Measurements from ENCODE around the gene ERBB4. TPM values are rescaled to one million over a fixed set of nuclear protein-coding genes. Genes with fewer than 3 reads are reported as not detected.

Gene ERBB4
- polyA plus RNA-seq, 1 of the 3 experiments (the other 2 are of a cell fraction), result 0.05 TPM

DNA sequence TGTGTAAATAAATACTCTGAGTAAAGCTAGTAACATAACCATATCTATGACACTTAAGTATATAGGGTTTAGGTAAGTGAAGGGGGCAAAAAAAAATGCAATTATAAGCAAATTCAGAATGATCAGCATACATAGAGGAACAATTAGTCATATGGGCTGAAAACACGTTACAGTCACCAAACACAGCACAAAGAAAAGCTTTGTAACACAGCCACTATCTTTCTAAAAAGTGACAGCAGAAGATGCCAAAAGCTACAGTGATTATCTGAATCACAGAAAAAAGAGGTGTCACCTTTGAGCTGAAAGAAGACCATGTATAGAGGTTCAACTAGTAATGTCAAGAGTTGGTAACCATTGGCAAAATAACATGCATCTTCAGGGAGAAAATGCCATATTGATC, 115.5 kb downstream of the ERBB4 start:
- peaks cover 6% of the 10 kb centered on the region; the same call in 1 of the 2 replicates for H3K9me3 ChIP-seq
- no peak overlapping the region for H3K4me3 ChIP-seq (ENCODE audit: low read depth in 2 of 2, low read length in 1 of 2)
- DNase-seq, result no peak
- POLR2A ChIA-PET, result no interaction called here
- peaks cover 15% of the 10 kb centered on the region for H3F3A ChIP-seq (replicated peaks; ENCODE audit: insufficient read depth)
- H4K20me1 ChIP-seq (ENCODE audit: insufficient read depth), result no peaks in the 10 kb centered on the region
- peaks cover 0 to 4% of the 10 kb centered on the region in 2 experiments for H3K36me3 ChIP-seq (replicated peaks in 1 of 2; ENCODE audit: control insufficient read depth in 1 of 2, insufficient read depth in 2 of 2, low read length in 1 of 2)
- H2AFZ ChIP-seq (ENCODE audit: low read depth), result no peak overlapping the region
- no peak overlapping the region for H3K4me2 ChIP-seq
- peaks cover 0 to 16% of the 10 kb centered on the region in 2 experiments; a peak in 1 of 4 replicates for H3K4me1 ChIP-seq (ENCODE audit: control insufficient read depth in 1 of 2, insufficient read depth in 2 of 2, low read depth in 1 of 2, low read length in 1 of 2)
- no peaks in the 10 kb centered on the region for H3K27me3 ChIP-seq (ENCODE audit: insufficient read depth)
- 24% methylated on average over 1 of the region's 1 CpG for WGBS (ENCODE audit: low lambda C conversion rate)
- H3K9me2 ChIP-seq, result no peaks in the 10 kb centered on the region
- peak overlapping the region in 1 of 2 experiments; percentile 86; a peak in 2 of 4 replicates for H3K27ac ChIP-seq (ENCODE audit: low read depth in 2 of 2, low read length in 1 of 2)
- no peaks in the 10 kb centered on the region for H3K79me2 ChIP-seq (ENCODE audit: insufficient read depth)
- CTCF ChIA-PET, result interaction anchor here (0.5 to 1.5 kb wide), 3 partner anchors 10 to 235 kb away, joined by 3 read pairs; no protein-coding TSS in a partner anchor
- TF ChIP-seq ZBTB33 (IDR thresholded peaks at IDR 0.05; ENCODE audit: borderline replicate concordance, low read depth) (no peak), MXI1 (IDR thresholded peaks at IDR 0.05; ENCODE audit: low read depth, low read length) (no peak), POLR2AphosphoS5 (IDR thresholded peaks at IDR 0.05; ENCODE audit: low read depth, low read length) (no peak), RAD21 (IDR thresholded peaks at IDR 0.05; ENCODE audit: low read length) (no peak), NRF1 (IDR thresholded peaks at IDR 0.05; ENCODE audit: low read depth, low read length) (no peak), FOSL2 (IDR thresholded peaks at IDR 0.05; ENCODE audit: borderline replicate concordance, low read depth) (no peak), EP300 (IDR thresholded peaks at IDR 0.05; ENCODE audit: borderline replicate concordance in 1 of 2, low read depth in 1 of 2, low read length in 1 of 2) (no peak), JUND (IDR thresholded peaks at IDR 0.05) (no peak), FOXM1 (IDR thresholded peaks at IDR 0.05; ENCODE audit: low read depth) (no peak)
- TF ChIP-seq, protein P1, sequence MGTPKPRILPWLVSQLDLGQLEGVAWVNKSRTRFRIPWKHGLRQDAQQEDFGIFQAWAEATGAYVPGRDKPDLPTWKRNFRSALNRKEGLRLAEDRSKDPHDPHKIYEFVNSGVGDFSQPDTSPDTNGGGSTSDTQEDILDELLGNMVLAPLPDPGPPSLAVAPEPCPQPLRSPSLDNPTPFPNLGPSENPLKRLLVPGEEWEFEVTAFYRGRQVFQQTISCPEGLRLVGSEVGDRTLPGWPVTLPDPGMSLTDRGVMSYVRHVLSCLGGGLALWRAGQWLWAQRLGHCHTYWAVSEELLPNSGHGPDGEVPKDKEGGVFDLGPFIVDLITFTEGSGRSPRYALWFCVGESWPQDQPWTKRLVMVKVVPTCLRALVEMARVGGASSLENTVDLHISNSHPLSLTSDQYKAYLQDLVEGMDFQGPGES (IDR thresholded peaks at IDR 0.05; ENCODE audit: low read depth, low read length), result no peak
- no peak overlapping the region for H3K9ac ChIP-seq

DNA sequence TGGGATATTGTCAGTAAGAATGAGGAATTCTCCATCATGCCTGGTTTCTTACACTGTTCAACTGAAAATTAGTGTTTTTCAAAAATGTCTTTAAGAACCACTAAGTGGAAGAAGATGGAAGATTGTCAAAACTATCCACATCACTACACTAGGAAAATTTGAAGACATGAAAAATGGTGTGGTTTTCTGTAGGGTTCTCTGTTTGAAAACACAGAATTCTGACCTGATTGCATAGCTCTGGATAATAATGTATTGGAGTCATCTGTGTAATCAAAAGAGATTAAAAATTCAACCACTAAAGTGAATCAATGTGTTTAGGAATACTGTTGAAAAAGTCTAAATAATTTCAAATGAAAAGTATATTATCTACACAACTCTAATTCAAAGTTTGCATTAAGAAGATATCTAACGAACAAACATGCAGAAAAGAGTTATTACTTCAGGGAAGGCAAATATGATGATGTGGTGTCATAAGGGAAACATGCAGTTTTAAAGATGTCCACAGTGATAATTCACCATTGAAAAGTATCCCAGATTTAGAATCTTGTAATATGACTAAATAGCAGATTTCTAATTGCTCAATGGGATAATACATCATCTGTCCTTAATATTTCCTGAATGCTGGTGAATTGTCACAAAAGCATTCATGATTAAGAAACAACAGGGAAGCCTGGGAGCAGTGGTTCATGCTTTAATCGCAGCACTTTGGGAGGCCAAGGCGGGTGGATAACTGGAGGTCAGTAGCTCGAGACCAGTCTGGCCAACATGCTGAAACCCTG, 116.9 kb downstream of the ERBB4 start:
- no peaks in the 10 kb centered on the region for H3K27me3 ChIP-seq (ENCODE audit: insufficient read depth)
- H3K4me2 ChIP-seq, result peak overlapping the region; percentile 14
- POLR2A ChIA-PET, result no interaction called here
- no peaks in the 10 kb centered on the region for H3K79me2 ChIP-seq (ENCODE audit: insufficient read depth)
- H3K9me2 ChIP-seq, result no peaks in the 10 kb centered on the region
- no peak overlapping the region for H3K4me3 ChIP-seq (ENCODE audit: low read depth in 2 of 2, low read length in 1 of 2)
- CTCF ChIA-PET, result no interaction called here
- peaks cover 6% of the 10 kb centered on the region; the same call in 1 of the 2 replicates for H3K9me3 ChIP-seq
- H2AFZ ChIP-seq (ENCODE audit: low read depth), result peak overlapping the region; percentile 80
- H3K9ac ChIP-seq, result no peak overlapping the region
- WGBS (ENCODE audit: low lambda C conversion rate), result 24% methylated on average over 4 of the region's 4 CpGs
- DNase-seq, result no peak
- H3K27ac ChIP-seq (ENCODE audit: low read depth in 2 of 2, low read length in 1 of 2), result peak overlapping the region in 1 of 2 experiments; percentile 86; a peak in 2 of 4 replicates
- peaks cover 0 to 16% of the 10 kb centered on the region in 2 experiments; a peak in 1 of 4 replicates for H3K4me1 ChIP-seq (ENCODE audit: control insufficient read depth in 1 of 2, insufficient read depth in 2 of 2, low read depth in 1 of 2, low read length in 1 of 2)
- peaks cover 0 to 4% of the 10 kb centered on the region in 2 experiments for H3K36me3 ChIP-seq (replicated peaks in 1 of 2; ENCODE audit: control insufficient read depth in 1 of 2, insufficient read depth in 2 of 2, low read length in 1 of 2)
- H3F3A ChIP-seq (replicated peaks; ENCODE audit: insufficient read depth), result peaks cover 15% of the 10 kb centered on the region
- H4K20me1 ChIP-seq (ENCODE audit: insufficient read depth), result no peaks in the 10 kb centered on the region
- TF ChIP-seq ZBTB33 (IDR thresholded peaks at IDR 0.05; ENCODE audit: borderline replicate concordance, low read depth) (no peak), EP300 (IDR thresholded peaks at IDR 0.05; ENCODE audit: borderline replicate concordance in 1 of 2, low read depth in 1 of 2, low read length in 1 of 2) (peak in 1 of 2 experiments; percentile 83; a peak in 2 of 4 replicates), RXRA (IDR thresholded peaks at IDR 0.05; ENCODE audit: borderline replicate concordance, low read depth) (0 out of 2 replicates have a peak, but pooled peaks have one; percentile 25), POLR2AphosphoS5 (IDR thresholded peaks at IDR 0.05; ENCODE audit: low read depth, low read length) (peak; percentile 38; the same call in 1 of the 2 replicates), RFX5 (IDR thresholded peaks at IDR 0.05; ENCODE audit: low read length) (no peak), NRF1 (IDR thresholded peaks at IDR 0.05; ENCODE audit: low read depth, low read length) (no peak), JUND (IDR thresholded peaks at IDR 0.05) (peak; percentile 77), SMC3 (IDR thresholded peaks at IDR 0.05; ENCODE audit: low read depth, low read length) (no peak), TEAD4 (IDR thresholded peaks at IDR 0.05; ENCODE audit: borderline replicate concordance, insufficient read depth) (peak; percentile 59; the same call in 1 of the 2 replicates), MXI1 (IDR thresholded peaks at IDR 0.05; ENCODE audit: low read depth, low read length) (no peak), NFIC (IDR thresholded peaks at IDR 0.05; ENCODE audit: borderline replicate concordance) (peak; percentile 42; the same call in 1 of the 2 replicates)
- TF ChIP-seq, protein P2, sequence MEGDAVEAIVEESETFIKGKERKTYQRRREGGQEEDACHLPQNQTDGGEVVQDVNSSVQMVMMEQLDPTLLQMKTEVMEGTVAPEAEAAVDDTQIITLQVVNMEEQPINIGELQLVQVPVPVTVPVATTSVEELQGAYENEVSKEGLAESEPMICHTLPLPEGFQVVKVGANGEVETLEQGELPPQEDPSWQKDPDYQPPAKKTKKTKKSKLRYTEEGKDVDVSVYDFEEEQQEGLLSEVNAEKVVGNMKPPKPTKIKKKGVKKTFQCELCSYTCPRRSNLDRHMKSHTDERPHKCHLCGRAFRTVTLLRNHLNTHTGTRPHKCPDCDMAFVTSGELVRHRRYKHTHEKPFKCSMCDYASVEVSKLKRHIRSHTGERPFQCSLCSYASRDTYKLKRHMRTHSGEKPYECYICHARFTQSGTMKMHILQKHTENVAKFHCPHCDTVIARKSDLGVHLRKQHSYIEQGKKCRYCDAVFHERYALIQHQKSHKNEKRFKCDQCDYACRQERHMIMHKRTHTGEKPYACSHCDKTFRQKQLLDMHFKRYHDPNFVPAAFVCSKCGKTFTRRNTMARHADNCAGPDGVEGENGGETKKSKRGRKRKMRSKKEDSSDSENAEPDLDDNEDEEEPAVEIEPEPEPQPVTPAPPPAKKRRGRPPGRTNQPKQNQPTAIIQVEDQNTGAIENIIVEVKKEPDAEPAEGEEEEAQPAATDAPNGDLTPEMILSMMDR (IDR thresholded peaks at IDR 0.05), result no peak
- TF ChIP-seq, protein P3, sequence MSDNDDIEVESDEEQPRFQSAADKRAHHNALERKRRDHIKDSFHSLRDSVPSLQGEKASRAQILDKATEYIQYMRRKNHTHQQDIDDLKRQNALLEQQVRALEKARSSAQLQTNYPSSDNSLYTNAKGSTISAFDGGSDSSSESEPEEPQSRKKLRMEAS (IDR thresholded peaks at IDR 0.05; ENCODE audit: low read depth), result 0 out of 2 replicates have a peak, but pooled peaks have one; percentile 36

All from SK-N-SH (cell line).